Activated naive CD4-positive, alpha-beta T cell treated with anti-CD3 and anti-CD28 coated beads, Interleukin-2, amount 50 U/mL, for 24 hours (primary cell): ENCODE measurements around the gene CALHM3.

Source experiments
- H3K27ac Mint-ChIP-seq: one replicate; pipeline ENCODE4 v1.8.0; 2021; ENCODE audit warnings: mild to moderate bottlenecking, mixed read lengths
- H3K27me3 Mint-ChIP-seq: one replicate; pipeline ENCODE4 v1.8.0; 2021; ENCODE audit warnings: mixed read lengths
- H3K36me3 Mint-ChIP-seq: one replicate; pipeline ENCODE4 v1.8.0; 2021; ENCODE audit warnings: mixed read lengths
- H3K4me1 Mint-ChIP-seq: one replicate; pipeline ENCODE4 v1.8.0; 2021; ENCODE audit warnings: mixed read lengths
- H3K4me3 Mint-ChIP-seq: one replicate; pipeline ENCODE4 v1.8.0; 2021; ENCODE audit warnings: mild to moderate bottlenecking, mixed read lengths
- H3K9me3 Mint-ChIP-seq: one replicate; pipeline ENCODE4 v1.8.0; 2021; ENCODE audit warnings: mixed read lengths

CALHM3 gene

DNA sequence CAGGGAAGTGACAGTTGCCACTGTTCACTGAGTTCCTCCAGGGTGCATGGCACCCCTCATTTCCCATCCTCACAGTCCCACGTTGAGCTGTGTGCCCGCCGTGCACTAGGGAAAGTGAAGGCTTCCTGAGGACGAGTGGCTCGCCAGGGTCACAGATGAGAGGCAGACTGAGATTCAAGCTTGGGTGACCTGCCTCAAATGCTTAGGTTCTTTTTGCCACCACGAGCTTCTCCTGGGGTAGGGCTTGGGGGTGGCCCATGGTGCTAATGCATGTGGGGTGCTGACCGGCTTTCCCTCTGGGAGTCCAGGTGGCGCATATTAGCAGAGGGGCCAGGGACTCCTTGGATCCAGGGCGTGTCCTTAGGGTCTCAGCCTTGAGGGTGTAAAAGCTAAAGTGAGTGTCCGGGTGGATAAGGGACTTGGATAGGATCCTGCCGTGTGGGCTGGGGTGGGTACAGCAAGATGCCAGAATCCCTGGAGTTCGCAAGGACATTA lies 28.8 kb downstream of the CALHM3 start:
- H3K4me1 Mint-ChIP-seq, result peaks cover 39% of the 10 kb centered on the region
- peaks cover 10% of the 10 kb centered on the region for H3K36me3 Mint-ChIP-seq
- no peak overlapping the region for H3K27ac Mint-ChIP-seq
- H3K9me3 Mint-ChIP-seq, result no peaks in the 10 kb centered on the region
- H3K4me3 Mint-ChIP-seq, result peak overlapping the region; percentile 89
- no peaks in the 10 kb centered on the region for H3K27me3 Mint-ChIP-seq

DNA sequence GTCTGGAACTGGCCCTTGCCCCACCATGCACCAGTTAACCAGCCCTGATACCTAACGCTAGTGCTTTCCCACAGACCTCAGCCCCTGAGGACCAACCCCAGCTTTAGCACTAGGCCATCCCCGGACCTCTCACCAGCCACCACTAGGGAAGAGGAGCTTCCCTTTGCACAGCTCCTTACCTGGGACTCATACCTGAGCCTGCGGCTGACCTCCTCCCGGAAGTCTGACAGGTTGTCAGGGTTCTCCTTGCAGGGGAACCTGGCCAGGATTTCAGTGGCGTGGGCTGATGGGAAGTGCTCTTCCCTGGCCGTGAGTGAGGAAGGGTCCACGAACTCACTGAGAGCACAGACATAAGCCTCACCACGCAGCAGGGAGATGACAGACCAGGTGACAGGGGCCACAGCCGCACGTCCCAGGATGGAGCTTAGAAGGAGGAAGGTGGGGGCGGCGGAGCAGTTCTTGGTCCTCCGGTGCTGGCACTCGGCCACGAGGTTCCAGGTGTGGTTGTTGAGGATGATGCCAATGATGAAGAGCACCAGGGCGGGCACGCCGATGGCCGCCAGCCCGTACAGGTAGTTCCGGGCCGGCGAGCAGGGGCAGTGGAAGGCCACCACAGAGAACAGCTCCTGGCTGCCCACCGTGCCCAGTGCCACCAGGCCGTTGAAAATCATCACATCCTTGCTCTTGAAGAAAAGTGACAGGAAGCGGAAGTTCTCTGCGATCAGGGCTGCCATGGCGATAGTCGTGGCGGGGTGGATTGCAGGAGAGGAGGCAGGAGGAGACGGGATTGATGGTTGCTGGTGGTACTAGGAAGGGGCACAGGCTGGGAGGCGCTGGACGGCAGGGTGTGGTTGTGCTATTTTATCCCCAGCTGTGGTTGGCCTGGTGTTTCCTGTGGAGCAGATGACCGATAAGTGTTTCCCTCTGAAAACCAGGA lies 29.6 kb downstream of the CALHM3 start:
- peaks cover 39% of the 10 kb centered on the region for H3K4me1 Mint-ChIP-seq

DNA sequence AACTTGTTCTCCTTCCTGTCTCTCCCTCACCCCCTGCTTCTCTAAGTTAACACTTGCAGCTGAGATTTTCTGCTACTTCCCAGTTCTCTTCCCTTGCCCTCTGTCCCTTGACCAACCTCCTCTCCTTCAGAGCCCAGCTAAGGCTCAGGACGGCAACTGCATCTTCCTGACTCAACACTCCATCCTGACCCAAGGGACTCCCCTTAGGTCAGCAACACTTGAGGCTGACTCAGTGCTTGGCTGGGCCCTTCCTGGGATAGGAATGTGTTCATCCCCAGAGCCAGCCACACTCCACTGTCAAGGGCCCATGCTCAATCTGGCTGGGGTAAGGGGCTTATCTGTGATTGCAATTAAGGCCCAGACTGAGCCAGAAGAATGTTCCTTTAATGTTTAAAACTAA lies 30.3 kb downstream of the CALHM3 start:
- H3K27me3 Mint-ChIP-seq, result no peaks in the 10 kb centered on the region
- H3K9me3 Mint-ChIP-seq, result no peaks in the 10 kb centered on the region
- H3K4me3 Mint-ChIP-seq, result no peak overlapping the region
- peaks cover 38% of the 10 kb centered on the region for H3K4me1 Mint-ChIP-seq
- peak overlapping the region; percentile 62 for H3K27ac Mint-ChIP-seq
- peaks cover 14% of the 10 kb centered on the region for H3K36me3 Mint-ChIP-seq

More for the DNA sequence above, 29.6 kb downstream of the CALHM3 start:
- Mint-ChIP-seq H3K27me3 (no peaks in the 10 kb centered on the region), H3K36me3 (peaks cover 12% of the 10 kb centered on the region), H3K9me3 (no peaks in the 10 kb centered on the region), H3K4me3 (peak overlapping the region; percentile 69), H3K27ac (peak overlapping the region; percentile 49)

DNA sequence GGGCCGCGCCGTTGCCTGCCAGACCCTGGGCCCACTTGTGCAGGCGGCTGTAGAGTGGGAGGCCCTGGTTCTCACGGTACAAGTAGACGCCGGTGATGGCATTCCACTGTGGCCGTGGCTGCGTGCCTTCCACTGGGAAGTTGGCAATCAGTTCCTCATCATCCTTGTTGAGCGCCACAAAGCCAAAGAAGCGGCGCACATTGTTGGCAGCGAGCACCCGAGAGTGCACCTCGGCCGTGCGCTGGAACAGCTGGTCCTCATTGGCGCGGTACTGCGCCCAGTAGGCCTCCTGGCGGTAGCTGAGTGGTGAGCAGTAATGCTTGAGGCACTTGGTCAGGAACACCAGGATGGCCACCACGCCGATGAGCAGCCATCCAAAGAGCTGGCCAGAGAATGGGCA lies 31.9 kb downstream of the CALHM3 start:
- Mint-ChIP-seq H3K27me3 (no peaks in the 10 kb centered on the region), H3K9me3 (no peaks in the 10 kb centered on the region), H3K4me3 (no peak overlapping the region), H3K36me3 (peaks cover 16% of the 10 kb centered on the region), H3K4me1 (peaks cover 33% of the 10 kb centered on the region), H3K27ac (no peak overlapping the region)

DNA sequence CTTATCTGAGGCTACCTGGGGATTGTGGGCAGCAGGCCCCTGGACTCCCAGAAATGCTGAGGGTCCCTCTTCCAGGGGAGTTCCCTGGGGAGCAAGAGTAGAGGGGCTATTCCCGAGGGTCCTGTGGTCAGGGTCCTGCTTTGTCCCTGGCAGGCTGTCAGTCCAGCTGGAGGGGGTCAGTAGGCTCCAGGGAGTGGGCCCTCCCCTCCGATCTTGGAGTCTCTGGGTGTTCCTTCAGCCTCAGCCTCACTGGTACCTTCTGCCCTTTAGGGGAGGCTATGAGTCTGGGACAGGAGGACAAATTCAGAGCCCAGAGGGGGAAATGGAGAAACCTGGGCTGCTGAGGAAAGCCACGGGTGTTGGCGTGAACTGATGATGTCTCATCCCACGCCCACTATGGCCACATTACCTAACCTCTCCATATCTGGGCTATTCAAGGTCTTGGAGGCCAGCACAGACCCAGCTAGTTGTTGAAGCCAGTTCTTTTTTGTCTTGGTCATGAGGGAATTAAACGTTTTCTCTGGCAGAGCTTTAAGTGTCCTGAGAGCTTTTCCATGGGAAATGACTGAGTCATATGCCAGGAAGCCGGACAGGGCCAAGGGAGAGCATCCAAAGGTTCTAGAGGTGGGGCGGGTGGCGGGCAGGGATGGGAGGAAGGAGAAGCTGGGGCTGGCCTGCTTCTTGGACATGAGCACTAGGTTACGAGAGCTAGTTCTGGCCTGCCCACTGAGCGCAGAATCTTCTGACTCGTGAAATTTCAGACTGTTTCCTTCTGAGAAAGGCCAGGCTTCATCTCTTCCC lies 33.1 kb downstream of the CALHM3 start:
- peaks cover 18% of the 10 kb centered on the region for H3K36me3 Mint-ChIP-seq
- H3K4me1 Mint-ChIP-seq, result peaks cover 26% of the 10 kb centered on the region
- H3K27ac Mint-ChIP-seq, result peak overlapping the region; percentile 30

DNA sequence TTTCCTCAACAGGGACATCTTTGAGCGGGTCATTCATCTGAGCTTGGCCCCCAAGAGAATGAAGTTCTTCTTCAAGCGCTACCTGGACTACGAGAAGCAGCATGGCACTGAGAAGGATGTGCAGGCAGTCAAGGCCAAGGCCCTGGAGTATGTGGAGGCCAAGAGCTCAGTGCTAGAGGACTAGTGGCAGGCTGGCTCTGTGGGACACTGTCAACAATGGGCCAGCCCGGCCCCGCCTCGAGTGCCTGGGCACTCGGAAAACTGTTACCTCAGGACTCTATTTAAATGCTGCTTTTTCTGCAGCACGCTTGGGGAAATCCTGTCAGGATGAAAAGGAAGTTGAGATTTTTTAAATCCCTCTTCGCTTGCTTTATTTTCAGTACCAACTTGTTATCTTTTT lies 33.7 kb downstream of the CALHM3 start:
- peaks cover 20% of the 10 kb centered on the region for H3K4me1 Mint-ChIP-seq
- no peak overlapping the region for H3K4me3 Mint-ChIP-seq
- no peaks in the 10 kb centered on the region for H3K9me3 Mint-ChIP-seq
- H3K27me3 Mint-ChIP-seq, result no peaks in the 10 kb centered on the region
- H3K36me3 Mint-ChIP-seq, result peaks cover 18% of the 10 kb centered on the region
- H3K27ac Mint-ChIP-seq, result no peak overlapping the region

More for the DNA sequence above, 33.1 kb downstream of the CALHM3 start:
- H3K27me3 Mint-ChIP-seq, result no peaks in the 10 kb centered on the region
- no peaks in the 10 kb centered on the region for H3K9me3 Mint-ChIP-seq
- H3K4me3 Mint-ChIP-seq, result no peak overlapping the region

DNA sequence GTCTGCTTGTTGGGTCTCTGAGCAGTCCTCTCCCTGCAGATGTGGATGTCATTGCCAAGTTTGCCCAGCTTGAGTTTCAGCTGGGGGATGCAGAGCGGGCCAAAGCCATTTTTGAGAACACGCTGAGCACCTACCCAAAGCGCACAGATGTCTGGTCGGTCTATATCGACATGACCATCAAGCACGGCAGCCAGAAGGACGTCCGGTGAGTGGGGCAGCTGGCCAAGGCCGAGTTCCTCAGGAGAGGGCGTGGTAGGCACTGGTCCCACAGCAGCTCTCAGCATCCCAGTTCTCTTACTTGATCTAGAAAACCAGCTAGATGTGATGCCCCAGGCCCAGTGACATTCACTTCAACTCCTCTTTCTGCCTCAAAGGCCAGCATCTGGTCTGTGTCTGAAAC lies 34.6 kb downstream of the CALHM3 start:
- H3K27me3 Mint-ChIP-seq, result no peaks in the 10 kb centered on the region
- H3K9me3 Mint-ChIP-seq, result no peaks in the 10 kb centered on the region
- no peak overlapping the region for H3K27ac Mint-ChIP-seq
- H3K4me3 Mint-ChIP-seq, result no peak overlapping the region
- peaks cover 21% of the 10 kb centered on the region for H3K36me3 Mint-ChIP-seq
- peaks cover 11% of the 10 kb centered on the region for H3K4me1 Mint-ChIP-seq

DNA sequence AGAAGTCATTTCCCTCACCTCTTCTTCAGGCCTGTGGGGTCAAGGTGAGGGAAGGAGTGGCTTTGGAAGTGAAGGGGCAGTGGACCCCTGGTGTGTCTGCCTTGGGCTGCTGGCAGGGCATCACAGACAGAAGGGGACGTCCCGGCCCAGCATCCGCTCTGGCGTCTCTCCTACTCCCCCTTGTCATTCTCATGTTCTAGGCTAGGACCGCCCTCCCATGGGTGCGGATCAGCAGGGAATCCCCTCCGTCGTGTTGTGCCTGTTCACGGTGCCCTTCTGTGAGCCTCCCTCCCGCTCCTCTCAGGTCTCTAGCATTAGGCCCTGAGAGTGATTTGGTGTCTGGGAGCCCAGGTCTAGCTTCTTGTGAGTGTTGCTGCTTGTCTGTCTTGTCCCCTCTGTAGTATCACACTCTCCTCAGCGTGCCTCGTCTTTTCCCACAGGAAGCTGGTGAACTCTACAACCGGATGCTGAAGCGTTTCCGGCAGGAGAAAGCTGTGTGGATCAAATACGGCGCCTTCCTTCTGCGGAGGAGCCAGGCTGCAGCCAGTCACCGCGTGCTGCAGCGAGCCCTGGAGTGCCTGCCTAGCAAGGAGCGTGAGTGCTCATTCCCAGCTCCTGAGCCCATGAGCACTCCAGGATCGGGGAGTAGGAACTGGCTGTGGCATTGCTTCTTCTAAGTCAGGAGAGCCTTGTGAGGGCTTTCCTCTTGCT lies 35.4 kb downstream of the CALHM3 start:
- Mint-ChIP-seq H3K4me3 (no peak overlapping the region), H3K36me3 (peaks cover 20% of the 10 kb centered on the region), H3K4me1 (peaks cover 2% of the 10 kb centered on the region), H3K27ac (peak overlapping the region; percentile 14), H3K9me3 (no peaks in the 10 kb centered on the region), H3K27me3 (no peaks in the 10 kb centered on the region)

DNA sequence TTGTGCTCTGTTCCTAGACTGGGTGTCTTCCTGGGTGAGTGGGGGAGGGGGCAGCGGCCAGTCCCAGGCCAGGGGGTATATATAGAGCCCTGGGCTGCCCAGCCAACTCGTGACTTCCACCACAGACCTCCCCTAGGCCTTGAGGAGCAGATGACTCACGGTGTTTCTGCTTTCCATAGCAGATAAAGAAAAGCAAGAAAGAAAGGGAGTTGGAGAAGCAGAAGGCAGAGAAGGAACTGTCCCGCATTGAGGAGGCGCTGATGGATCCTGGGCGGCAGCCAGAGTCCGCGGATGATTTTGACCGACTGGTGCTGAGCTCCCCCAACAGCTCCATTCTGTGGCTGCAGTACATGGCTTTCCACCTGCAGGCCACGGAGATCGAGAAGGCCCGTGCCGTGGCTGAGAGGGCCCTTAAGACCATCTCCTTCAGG lies 37.0 kb downstream of the CALHM3 start:
- Mint-ChIP-seq H3K36me3 (peaks cover 16% of the 10 kb centered on the region), H3K4me3 (no peak overlapping the region), H3K27me3 (no peaks in the 10 kb centered on the region), H3K4me1 (no peaks in the 10 kb centered on the region), H3K27ac (no peak overlapping the region), H3K9me3 (no peaks in the 10 kb centered on the region)

DNA sequence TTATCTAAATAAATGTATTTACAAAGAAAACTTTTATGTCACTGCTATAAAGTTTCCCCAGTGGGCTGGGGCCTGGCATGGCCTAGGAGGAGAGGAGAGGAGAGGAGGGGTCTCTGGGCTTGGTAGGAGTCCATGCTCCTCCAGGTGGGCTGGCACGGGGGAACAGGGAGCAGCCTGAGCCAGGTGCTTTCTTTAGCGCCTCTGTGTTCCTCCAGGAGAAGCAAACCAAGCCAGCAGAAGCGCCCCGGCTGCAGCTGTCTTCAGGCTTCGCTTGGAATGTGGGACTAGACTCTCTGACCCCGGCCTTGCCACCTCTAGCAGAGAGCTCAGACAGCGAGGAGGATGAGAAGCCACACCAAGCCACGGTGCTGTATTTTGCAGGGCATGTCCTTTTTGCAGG lies 37.4 kb downstream of the CALHM3 start:
- Mint-ChIP-seq H3K36me3 (peaks cover 20% of the 10 kb centered on the region), H3K27me3 (no peaks in the 10 kb centered on the region), H3K27ac (no peak overlapping the region)

DNA sequence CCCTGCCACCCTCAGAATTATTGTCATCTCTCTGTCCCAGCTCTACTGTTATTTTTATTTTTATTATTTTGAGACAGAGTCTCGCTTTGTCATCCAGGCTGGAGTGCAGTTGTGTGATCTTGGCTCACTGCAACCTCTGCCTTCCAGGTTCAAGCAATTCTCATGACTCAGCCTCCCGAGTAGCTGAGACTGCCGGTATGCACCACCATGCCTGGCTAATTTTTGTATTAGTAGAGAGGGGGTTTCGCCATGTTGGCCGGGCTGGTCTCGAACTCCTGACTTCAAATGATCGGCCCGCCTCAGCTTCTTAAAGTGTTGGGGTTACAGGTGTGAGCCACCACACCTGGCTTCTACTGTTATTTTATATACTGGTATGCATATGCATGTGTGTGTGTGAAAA lies 37.8 kb downstream of the CALHM3 start:
- Mint-ChIP-seq H3K36me3 (peaks cover 21% of the 10 kb centered on the region), H3K27ac (no peak overlapping the region), H3K4me1 (no peaks in the 10 kb centered on the region), H3K9me3 (no peaks in the 10 kb centered on the region), H3K27me3 (no peaks in the 10 kb centered on the region), H3K4me3 (no peak overlapping the region)

More for the DNA sequence above, 37.4 kb downstream of the CALHM3 start:
- H3K9me3 Mint-ChIP-seq, result no peaks in the 10 kb centered on the region
- no peaks in the 10 kb centered on the region for H3K4me1 Mint-ChIP-seq
- no peak overlapping the region for H3K4me3 Mint-ChIP-seq

DNA sequence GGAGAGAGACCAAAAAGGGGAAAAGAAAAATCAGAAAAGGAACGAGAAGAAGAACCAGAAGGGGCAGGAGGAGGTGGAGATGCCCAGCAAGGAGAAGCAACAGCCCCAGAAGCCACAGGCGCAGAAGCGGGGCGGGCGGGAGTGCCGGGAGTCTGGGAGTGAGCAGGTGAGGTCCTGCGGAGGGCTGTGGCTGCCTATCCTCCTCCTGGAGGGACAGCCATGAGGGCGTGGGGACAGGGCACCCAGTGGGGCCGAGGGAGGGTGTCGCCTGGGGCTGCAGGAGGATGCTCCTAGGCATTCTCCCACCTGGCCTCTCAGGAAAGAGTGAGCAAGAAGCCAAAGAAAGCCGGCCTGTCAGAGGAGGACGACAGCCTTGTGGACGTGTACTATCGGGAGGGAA lies 38.6 kb downstream of the CALHM3 start:
- H3K4me3 Mint-ChIP-seq, result no peak overlapping the region
- no peaks in the 10 kb centered on the region for H3K9me3 Mint-ChIP-seq
- H3K27me3 Mint-ChIP-seq, result no peaks in the 10 kb centered on the region
- peak overlapping the region; percentile 30 for H3K27ac Mint-ChIP-seq
- H3K36me3 Mint-ChIP-seq, result peaks cover 21% of the 10 kb centered on the region
- H3K4me1 Mint-ChIP-seq, result no peaks in the 10 kb centered on the region

DNA sequence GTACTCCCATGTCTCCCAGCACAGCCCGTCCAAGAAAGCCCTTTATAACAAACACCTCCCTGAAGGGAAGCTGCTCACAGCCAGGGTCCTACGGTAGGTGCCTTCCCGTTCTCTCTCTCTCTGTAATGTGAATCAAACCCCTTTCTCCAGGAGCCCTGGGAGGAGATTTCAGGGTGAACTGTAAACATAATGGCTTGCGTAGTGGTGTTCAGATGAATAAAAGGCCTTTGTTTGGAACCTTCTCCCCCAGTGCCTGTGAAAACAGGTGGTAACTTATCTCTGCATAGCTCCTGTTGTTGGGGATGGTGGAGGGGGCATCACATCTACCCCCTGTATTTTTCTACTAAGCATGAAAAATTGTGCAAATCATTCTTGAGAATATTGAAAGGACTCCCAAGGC lies 39.3 kb downstream of the CALHM3 start:
- Mint-ChIP-seq H3K27me3 (no peaks in the 10 kb centered on the region), H3K27ac (no peak overlapping the region), H3K4me3 (no peak overlapping the region), H3K9me3 (no peaks in the 10 kb centered on the region), H3K36me3 (peaks cover 19% of the 10 kb centered on the region), H3K4me1 (no peaks in the 10 kb centered on the region)

DNA sequence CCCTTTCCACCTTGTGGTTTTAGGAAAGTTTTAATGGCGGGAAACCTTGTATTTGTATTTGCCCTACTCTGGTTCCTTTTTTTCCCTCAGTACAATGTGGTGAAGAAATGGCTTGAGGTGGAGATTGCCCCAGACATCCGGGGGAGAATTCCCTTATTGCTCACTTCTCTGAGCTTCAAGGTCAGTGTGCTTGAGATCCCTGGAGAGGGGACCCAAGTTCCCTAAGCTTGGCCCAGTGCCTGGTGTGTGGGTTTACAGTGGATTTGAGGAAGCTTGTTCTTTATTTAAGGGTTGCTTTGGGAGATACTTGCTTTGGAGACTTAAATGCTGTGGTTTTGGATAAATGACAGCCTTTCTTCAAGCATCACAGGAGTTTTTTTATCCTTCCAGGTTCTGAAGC lies 45.2 kb downstream of the CALHM3 start:
- H3K27me3 Mint-ChIP-seq, result no peaks in the 10 kb centered on the region
- H3K9me3 Mint-ChIP-seq, result no peaks in the 10 kb centered on the region
- no peak overlapping the region for H3K27ac Mint-ChIP-seq
- peaks cover 10% of the 10 kb centered on the region for H3K4me1 Mint-ChIP-seq
- no peak overlapping the region for H3K4me3 Mint-ChIP-seq
- H3K36me3 Mint-ChIP-seq, result peaks cover 15% of the 10 kb centered on the region

DNA sequence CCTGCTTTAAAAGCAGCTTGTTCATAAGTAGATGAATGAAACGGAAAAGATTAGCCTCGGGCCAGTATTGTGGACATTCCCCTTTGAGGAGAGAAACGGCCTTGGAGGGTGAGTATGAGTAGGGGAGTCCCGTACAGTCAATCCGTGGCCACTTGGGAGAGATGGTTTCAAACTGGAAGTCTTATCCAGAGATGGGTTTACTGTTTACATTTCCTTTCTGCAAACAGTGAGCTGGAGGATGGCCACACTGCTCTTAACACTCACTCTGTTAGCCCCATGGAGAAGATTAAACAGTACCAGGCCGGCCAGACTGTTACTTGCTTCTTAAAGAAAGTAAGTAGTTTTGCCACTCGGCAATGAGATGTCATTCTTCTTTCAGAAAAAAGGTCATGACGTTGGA lies 47.1 kb downstream of the CALHM3 start:
- Mint-ChIP-seq H3K27ac (no peak overlapping the region), H3K27me3 (no peaks in the 10 kb centered on the region), H3K4me3 (no peak overlapping the region), H3K36me3 (peaks cover 16% of the 10 kb centered on the region), H3K9me3 (no peaks in the 10 kb centered on the region), H3K4me1 (peaks cover 21% of the 10 kb centered on the region)
